Activated naive CD4-positive, alpha-beta T cell treated with Interleukin-2 at 50 U/mL for 16 hours (primary cell): ENCODE results near the gene KLF9.
"Not testable (repeated sequence)": the region's sequence is repeated elsewhere in the genome, so short reads cannot be mapped to it uniquely, and the experiment has no call there.

ENCODE experiments used
- DNase-seq: peaks from one replicate; pipeline ENCODE4 v3.0.0-alpha.2; 2020

KLF9 gene

DNA sequence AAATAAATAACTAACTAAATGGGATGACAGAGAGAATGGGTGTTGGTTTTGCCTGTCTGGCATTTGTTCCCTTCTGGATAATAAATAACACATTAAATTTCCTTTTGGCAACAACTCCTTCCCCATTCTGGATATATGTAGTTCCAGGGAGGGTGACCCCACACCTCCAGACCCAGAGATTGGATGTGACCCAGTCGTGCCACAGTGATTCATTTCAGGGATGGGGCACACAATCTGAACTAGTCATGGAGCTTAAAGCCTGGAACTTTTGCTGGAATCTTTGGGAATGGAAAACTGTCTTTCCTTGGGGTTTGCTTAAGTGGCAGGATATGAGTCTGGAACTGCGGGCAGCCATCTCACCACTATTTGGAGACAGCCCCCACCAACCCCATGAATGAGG is 11.3 kb downstream of the KLF9 start:
- no peak for DNase-seq

DNA sequence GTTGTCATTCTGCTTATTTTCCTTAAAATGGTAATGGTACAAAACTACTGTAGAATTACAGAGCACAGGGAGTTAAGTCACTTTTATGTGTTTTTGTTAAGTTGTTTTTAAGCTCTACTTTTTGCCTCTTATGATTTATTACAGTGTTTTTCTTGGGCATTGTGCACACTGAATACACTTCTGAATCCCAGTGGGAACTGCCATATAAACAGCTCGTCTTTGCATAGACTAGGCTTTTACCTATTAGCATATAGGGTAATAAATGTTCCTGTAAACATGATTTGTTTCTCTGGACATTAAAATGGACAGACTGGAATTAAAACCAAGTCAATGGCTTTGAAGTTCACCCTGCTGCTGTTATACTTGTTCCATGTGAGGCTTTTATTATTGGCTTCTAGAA is 12.2 kb downstream of the KLF9 start:
- DNase-seq: no peak

DNA sequence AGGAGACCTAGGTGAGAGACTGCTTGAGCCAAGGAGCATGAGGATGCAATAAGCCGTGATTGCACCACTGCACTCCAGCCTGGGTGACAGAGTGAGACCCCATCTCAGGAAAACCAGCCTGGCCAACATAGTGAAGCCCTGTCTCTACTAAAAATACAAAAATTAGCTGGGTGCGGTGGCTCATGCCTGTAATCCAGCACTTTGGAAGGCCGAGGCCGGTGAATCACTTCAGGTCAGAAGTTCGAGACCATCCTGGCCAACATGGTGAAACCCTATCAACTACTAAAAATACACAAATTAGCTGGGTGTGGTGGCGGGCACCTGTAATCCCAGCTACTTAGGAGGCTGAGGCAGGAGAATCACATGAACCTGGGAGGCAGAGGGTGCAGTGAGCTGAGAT is 13.2 kb downstream of the KLF9 start:
- not testable (repeated sequence) for DNase-seq

DNA sequence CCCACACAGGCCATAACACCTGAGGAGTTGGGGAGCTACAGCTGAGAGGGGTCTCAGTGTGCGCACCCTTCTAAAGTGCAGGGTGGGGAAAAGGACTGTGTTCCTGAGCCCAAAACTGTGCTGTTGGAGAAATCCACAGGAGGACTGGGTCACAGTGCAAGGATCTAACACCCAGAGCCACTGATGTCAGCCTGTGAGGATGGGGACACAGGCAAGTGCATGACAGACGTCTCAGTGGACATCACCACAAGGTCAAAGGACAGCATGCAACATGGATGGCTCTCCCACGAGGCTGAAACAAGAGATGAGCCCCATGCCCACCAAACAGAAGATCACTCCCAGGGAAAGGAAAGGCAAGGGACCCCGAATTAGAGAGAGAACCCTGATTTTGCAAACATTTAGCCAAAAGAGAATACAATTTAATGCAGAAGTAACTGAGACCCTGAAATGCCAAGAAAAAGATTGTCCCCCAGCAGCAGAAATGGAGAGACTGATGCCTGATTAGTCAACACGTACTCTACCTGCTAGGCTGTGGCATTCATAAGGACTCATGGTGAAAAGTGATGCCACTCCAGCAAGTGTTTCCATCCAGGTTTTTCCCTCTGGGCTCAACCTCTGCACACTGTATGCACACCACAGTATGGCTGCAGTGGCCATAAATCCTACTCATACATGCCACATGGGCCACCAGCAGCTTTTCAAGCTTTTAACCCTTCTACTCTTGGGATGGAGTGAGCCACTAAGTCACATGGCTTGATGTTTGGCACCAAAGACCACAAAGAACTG is 14.2 kb downstream of the KLF9 start:
- DNase-seq: no peak

DNA sequence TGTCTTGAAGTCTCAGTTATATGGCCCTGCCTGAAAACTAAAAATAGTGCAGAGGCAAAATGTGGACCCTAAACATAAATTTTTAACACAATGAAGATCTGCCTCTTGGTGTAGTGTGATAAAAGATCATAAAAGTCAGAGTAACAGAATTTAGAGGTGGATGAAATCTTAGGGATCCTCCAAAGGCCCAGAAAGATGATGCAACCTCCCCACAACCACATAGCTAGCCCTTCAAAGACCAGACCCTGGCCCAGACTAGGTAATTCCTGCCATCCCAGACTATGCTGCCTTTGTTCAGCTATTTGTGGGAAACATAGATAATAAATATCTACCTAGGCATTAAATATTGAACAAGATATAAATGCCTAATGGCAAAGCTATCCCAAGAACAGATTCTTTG is 15.3 kb downstream of the KLF9 start:
- DNase-seq: no peak

DNA sequence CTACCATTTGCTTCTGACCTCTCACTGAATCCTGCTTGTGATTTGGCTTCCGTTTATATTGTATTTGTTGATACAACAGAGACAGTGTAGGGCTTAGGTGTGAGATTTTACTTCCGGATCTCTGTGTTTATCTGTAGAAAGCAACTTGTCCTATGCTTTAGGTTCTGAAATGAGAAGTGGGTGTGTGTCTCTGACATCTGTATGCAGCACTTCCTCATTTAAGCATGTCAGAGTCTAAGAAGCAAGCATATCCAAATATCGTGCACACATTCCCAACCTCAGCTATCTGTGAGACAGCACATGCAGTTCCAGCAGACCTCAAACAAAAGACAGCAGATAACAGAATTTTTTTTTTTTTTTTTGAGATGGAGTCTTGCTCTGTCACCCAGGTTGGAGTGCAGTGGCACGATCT is 16.3 kb downstream of the KLF9 start:
- no peak for DNase-seq

DNA sequence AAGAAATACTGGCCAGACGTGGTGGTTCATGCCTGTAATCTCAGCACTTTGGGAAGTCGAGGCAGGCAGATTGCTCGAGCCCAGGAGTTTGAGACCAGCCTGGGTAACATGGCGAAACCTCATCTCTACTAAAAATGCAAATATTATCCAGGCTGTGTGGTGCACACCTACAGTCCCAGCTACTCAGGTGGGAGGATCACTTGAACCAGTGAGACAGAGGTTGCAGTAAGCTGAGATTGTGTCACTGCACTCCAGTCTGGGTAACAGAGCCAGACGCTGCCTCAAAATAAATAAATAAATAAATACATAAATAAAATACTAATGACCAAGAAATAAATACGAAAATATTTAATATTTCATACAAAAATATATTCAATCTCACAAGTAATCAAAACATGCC is 18.8 kb downstream of the KLF9 start:
- no peak for DNase-seq

DNA sequence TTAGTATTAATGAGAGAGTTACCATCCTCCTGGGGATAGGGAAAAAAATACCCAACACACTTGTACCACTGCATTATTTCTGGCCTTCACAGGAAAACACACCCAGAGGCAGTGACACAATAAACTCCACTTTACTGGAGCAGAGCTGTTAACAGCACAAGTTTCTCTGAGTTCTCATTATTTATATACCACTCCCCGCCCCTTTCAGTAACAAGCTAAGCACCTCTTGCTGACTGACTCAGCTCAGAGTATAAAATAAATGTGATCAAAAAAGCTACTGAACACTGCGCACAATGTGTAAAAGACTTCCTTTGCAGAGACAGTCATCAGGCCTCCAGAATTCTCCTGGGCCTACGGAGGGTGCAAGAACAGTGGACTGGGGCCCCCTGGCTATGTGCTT is 21.6 kb downstream of the KLF9 start:
- no peak for DNase-seq

DNA sequence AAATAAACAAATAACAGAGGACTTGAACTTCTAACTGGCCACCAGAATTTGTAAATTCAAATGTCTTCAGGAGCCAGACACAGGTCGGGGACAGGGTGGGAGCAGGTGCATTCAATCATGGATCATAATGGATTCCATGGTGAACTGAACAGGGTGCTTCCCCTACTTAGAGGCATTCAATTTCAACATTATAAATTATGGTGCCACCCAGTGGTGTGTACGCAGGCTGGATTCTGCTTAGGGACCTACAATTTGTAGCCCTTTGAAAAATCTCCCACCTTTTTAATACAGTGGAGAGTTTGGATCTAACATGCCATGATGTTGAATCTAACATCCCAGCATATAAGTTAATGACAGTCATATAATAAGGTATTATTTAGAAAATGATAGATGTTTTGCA is 22.3 kb downstream of the KLF9 start:
- DNase-seq: no peak

DNA sequence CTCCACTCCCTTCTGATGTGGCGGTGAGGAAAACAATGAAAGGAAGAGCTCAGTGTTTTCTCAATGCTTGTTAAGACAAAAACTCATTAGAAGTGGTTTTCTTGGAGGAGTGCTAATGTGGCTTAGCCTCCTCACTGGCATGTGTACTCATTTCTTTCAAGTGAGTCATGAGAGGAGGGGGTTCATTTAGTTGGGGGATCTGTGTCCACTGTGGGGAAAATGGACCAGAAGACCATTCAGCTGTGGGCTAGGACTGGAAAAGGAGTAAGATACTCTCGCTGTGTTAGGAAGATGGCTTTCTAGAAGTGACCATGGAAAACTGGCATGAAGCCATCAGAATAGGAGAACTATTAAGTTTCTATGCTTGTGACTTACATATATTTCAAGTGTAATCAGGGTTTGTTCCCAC is 23.5 kb downstream of the KLF9 start:
- no peak for DNase-seq

DNA sequence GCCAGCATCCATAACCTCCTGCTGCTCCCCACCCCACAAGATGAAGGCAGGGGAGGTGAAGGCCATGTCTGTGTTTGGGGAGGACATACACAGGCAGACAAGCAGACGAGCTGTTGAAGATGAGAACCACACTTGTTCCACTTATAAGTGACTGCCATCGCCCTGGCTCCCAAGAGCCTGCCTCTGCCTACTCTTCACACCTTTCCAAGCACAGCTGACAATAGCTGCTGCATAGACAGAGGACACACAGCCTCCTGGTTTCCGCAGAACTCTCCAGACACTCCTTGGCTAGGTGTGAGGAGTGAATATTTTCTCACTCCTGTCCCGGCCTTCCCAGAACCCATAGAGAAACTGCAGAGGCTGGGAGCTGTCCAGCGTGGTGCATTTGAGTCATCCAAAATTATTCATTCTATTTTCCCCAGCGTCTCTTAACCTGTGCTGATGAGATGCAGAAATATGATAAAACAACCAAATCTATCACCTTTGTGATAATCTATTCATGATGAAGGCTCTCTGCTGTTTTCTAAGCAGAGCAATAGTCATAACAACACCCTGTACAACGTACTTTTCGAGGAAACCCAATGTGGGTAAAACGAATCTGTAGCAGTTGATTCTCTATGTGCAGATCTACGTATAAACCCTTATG is 24.7 kb downstream of the KLF9 start:
- no peak for DNase-seq

DNA sequence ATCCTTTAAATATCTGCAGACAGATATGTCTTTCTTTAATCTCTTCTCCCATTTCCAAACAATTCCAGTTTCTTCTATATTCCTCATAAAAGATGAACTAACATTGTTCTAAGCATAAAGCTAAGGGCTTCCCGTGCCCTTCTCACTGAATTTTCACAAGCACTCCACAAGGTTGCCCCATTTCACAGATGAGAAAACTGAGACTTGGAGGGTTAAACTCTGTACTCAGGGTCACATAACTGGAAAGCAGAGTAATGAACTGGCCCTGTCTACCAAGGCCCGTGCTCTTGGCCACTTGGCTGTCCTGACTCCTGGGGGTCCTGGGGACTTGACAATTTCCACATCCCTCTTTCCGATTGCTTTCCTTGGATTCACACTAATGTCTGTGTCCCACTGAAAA is 25.3 kb downstream of the KLF9 start:
- DNase-seq: no peak

DNA sequence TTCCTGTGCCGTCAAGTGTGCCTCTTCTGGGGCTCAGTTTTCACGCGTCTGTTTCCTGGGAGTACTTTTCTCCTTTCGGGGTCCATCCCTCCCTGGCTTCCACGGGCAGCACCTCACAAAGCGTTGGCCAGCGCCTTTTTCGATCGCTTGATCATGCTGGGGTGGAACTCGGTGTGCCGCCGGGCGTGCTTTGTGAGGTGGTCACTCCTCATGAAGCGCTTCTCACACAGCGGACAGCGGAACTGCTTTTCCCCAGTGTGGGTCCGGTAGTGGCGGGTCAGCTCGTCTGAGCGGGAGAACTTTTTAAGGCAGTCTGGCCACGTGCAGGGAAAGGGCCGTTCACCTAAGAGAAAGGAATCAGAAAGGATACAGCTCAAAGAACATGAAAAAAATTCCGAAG is 26.8 kb downstream of the KLF9 start:
- DNase-seq: no peak

DNA sequence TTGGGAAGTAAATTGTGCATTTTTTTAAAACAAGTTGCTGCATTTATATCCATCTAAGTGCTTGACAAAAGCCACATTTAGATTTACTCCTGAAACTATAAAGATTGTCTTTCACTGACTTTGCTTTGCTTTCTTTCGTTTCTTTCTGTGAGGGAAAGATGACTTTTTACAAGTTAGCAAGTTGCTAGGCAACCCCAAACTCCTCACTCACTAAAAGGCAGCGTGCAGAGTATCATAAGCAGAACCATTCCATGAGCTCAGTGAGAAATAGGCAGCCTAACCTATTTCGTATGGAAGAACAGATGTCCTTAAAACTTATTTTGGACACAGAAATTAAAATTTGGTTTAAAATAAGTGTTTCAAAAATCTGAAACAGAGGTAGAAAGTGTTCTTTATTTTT is 29.0 kb downstream of the KLF9 start:
- no peak for DNase-seq

DNA sequence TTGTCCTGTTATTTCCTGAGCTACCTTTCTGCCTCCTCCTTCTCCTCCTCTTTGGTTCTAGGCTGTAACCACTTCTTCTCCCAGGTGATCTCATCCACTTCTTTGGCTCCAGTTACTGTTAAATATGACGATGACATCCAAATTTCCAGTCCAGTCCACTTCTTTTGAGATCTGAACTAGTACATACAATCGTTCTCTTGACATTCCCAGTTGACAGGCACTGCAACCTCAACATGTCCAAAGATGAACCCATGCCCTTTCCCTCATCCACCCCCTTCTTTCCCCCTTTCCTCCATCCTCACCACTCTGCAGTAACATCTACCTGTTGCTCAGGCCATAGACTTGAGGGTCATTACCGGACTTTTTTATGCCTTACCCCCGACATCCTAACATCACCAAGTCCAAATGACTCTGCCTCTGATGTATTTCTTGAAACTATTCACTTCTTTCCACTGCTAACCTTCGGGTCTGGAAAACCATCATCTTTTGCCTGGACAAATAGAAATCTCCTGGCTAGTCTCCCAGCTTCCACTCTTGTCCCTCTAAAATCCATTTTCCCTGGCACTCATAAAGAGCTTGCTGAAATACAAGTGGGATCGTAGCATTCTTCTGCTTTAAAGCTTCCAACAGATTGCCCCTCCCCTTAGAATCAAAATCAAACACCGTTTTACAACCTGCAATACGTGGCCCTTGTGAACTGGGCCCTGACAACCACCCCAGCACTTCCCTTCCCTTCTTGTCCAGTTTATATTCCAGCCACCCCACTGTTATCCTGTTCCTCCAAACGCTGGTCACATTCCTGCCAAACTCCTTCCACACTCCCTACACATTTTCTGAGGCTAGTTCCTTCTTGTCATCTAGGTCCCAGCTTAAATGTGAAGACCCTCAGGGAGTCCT is 31.5 kb downstream of the KLF9 start:
- DNase-seq: no peak

DNA sequence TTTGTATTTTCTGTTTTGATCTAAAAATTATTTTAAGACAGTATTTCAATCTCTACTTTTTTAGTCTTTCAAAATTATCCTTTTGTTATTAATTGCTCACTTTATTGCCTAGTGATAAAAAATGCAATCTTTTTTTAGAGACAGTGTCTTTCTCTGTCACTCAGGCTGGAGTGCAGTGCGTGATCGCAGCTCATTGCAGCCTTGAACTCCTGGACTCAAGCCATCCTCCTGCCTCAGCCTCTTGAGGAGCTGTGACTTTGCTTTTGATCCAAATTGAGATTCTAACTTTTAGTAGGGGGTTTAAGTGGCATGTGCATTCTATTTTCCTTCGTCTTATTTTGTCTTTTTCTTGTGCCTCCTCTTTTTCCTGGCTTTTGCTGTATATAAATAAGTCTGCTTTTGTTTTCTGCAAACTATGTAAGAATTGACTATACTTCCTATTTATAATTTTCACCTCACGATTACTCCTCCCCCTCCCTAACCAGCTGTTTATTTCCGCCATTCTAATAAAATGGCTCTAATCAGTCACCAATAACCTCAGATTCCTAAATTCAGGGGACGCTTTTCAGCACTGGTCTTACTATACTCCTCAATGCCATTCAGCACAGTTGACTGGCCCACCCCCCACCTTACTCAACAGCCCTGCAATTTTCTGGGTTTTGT is 32.3 kb downstream of the KLF9 start:
- DNase-seq: no peak

DNA sequence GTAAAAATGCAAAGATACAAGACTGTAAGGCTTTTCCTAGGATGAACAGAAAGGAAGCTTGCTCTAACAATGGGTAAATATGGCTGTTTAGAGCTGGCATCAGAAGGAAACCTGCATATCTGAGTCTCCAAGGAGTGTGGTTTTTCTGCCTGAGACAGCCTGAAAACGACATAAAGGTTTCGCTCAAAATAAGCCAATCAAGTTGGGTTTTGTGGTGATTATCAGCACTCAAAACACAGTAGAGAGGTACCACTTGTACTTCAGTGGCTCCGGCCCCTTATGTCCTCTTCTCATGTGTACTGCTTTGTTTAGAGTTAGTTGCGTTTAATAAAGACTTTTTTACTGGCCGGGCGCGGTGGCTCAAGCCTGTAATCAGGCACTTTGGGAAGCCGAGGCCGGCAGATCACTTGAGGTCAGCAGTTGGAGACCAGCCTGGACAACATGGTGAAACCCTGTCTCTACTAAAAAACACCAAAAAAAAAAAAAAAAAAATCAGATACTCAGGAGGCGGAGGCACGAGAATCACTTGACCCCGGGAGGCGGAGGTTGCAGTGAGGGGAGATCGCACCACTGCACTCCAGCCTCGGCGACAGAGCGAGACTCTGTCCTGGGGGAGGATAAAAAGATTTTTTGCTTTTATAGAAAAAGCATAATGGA is 39.4 kb downstream of the KLF9 start:
- DNase-seq: no peak

DNA sequence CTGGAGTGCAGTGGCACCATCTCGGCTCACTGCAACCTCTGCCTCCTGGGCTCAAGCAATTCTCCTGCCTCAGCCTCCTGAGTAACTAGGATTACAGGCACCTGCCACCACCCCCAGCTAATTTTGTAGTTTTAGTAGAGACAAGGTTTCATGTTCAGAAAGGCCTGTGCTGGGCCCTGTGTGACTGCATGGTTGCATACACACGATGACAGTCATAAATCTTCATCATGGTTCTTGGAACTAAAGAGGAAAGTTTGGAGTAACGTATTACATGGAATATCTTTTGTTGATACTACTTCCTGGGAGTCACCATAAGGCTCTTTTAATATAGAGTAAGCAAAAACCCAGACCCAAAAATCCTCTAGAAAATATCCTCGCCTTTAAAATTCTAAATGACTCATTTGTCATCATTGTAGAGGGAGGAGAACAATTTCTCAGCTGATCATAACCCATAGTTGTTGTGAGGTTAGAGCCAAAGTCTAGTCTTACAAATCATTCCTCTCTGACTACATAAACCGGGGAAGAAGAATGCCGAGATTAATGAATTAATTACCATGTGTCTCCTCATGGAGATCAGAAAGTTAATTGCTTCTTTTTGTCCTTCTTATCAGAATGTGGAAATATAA is 47.0 kb downstream of the KLF9 start:
- DNase-seq: no peak

DNA sequence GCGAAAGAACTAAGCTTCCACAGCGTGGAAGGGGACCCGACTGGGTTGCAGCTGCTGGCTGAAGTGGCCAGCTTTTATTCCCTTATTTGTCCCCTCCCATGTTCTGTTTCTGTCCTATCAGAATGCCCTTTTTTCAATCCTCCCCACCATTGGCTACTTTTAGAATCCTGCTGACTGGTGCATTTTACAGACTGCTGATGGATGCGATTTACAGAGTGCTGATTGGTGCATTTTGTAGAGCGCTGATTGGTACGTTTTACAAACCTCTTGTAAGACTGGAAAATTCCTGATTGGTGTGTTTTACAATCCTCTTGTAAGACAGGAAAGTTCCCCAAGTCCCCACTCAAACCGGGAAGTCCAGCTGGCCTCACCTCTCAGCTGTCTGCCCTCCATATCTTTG is 50.7 kb downstream of the KLF9 start:
- DNase-seq: no peak

DNA sequence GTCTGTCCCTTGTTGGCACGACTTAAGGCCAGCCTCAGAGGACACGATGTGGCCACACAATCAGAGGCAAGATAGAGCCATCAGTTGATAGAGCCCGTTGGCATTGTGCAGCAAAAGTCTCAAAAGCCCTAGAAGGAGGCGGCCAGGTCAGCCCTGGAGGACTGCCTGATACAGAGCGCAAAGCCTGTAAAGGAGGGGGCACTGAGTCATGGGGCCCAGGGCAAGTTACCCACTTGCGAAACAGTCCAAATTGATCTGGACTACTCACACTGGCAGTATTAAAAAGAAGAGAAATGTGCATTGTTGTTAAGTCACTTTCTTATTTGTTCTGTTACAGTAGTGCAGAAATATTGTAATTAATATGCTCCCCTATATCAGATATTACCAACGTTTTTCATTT is 51.5 kb downstream of the KLF9 start:
- no peak for DNase-seq

DNA sequence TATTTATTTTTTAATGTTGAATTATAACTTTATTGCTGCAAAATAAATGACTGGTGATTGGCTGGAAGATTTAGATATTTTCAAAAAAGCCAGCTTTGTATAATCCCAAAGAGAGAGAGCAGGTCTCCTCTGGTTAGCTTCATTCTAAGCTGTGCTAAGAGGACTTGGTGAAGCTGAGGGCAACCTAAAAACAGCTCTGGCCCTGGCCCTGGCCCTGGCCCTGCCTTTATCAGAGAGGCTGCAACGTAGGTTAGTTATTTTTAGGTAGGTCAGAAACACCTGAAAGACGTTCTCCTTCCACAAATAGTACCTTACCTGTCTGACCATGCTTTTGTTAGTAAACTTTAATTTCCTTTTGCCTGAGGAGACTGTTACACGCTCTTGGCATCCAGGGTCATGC is 58.7 kb downstream of the KLF9 start:
- DNase-seq: no peak

DNA sequence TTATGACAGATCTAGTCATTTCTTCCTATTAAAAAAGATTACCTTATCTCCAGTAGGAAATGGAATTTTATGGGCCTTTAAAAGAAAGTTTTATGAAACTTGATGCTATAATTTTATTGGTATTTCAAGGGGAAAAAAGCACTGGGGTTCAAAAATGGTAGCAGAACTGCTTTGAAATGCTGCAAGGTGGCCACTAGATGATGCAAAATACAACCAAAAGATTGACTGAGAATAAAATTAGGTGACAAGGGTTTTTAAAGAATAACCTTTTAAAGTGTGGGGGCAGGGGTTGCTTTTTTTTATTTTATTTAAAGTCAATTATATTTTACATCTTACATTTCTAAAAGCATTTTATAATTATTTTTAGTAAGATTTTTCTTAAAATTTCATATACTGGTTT is 61.7 kb downstream of the KLF9 start:
- no peak for DNase-seq
